ENCODE results near the gene APLNR. TPM values are rescaled to one million over a fixed set of nuclear protein-coding genes. Genes with fewer than 3 reads are reported as not detected.

The APLNR gene
- polyA plus RNA-seq, 3 donors = not detected

DNA sequence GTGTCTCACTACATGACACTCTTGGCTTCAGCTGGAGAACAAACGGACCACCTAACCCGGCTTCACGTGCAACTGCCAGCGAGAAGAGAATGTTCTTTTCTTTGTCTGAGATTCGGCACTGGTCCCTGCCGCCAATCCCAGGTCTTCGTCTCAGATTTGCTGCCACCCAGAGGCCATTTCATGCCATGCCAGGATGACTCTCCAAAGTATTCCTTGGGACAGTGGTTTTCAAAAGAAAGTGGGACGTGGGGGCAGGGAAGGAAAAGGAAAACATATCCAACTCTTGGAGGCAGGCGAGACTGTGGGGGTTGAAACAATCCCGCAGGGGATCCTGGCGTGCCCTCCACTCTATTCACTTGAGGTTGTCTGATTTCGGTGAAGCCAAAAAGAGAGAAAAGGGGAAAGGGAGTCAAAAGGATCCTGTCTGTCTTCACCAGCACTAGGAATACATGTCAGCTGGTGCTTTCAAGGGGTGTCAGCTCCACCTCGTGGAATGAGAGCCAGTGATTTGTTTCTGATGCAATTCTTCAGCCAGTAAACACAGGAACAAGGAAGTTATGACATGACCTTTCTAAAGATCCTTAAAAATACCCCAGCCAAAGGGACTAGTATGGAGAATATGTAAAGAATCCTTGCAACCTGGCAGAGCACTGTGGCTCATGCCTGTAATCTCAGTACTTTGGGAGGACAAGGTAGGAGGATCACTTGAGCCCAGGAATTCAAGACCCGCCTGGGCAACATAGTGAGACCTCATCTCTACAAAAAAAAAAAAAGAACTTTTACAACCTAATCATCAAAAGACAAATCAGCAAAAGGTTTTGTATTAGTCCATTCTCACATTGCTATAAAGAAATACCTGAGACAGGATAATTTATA is 41.0 kb upstream of the APLNR start:
- no peaks in the 10 kb centered on the region for H3K79me2 ChIP-seq (ENCODE audit: insufficient read depth, low read length)
- H3K4me2 ChIP-seq (replicated peaks; ENCODE audit: extremely low read depth, low read length, poor library complexity, severe bottlenecking) = peak overlapping the region; percentile 6
- TF ChIP-seq, protein P1, sequence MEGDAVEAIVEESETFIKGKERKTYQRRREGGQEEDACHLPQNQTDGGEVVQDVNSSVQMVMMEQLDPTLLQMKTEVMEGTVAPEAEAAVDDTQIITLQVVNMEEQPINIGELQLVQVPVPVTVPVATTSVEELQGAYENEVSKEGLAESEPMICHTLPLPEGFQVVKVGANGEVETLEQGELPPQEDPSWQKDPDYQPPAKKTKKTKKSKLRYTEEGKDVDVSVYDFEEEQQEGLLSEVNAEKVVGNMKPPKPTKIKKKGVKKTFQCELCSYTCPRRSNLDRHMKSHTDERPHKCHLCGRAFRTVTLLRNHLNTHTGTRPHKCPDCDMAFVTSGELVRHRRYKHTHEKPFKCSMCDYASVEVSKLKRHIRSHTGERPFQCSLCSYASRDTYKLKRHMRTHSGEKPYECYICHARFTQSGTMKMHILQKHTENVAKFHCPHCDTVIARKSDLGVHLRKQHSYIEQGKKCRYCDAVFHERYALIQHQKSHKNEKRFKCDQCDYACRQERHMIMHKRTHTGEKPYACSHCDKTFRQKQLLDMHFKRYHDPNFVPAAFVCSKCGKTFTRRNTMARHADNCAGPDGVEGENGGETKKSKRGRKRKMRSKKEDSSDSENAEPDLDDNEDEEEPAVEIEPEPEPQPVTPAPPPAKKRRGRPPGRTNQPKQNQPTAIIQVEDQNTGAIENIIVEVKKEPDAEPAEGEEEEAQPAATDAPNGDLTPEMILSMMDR (IDR thresholded peaks at IDR 0.05) = peak; percentile 68
- H3K4me1 ChIP-seq (ENCODE audit: control insufficient read depth in 1 of 2, insufficient read depth in 2 of 2, low read length in 2 of 2) = peaks cover 14% of the 10 kb centered on the region in 2 donors
- 2% methylated on average over 9 of the region's 14 CpGs for WGBS (ENCODE audit: insufficient coverage)
- no peak overlapping the region for H3K9ac ChIP-seq (ENCODE audit: insufficient read depth, low read length, poor library complexity, severe bottlenecking)
- Mint-ChIP-seq H3K36me3 (no peaks in the 10 kb centered on the region), H3K4me1 (peaks cover 17% of the 10 kb centered on the region), H3K27me3 (ENCODE audit: low read depth in 3 of 3) (peaks cover 9 to 16% (median 11%) of the 10 kb centered on the region in 3 donors), H3K27ac (peak overlapping the region in 5 of 7 donors; percentile 37 to 81 (median 52)), H3K9me3 (peaks cover 1 to 20% (median 7%) of the 10 kb centered on the region in 7 donors), H3K4me3 (peak overlapping the region; percentile 47 to 59)
- no peaks in the 10 kb centered on the region for H3K36me3 ChIP-seq (replicated peaks in 1 of 2; ENCODE audit: control insufficient read depth in 1 of 2, insufficient read depth in 2 of 2, low read length in 2 of 2)
- peaks cover 0 to 2% of the 10 kb centered on the region in 2 donors for H3K27me3 ChIP-seq (ENCODE audit: control insufficient read depth in 2 of 2, insufficient read depth in 2 of 2, low read length in 2 of 2)
- DNase-seq = peak; percentile 22 to 71 (median 34)
- H3K9me3 ChIP-seq (replicated peaks in 1 of 2; ENCODE audit: control insufficient read depth in 1 of 2, insufficient read depth in 1 of 2, low read length in 2 of 2) = peaks cover 5% of the 10 kb centered on the region in 2 donors
- intact Hi-C loops (cut with micrococcal nuclease) = no loop called here
- H4K20me1 ChIP-seq (ENCODE audit: insufficient read depth, low read length) = no peaks in the 10 kb centered on the region
- H3K4me3 ChIP-seq (replicated peaks in 1 of 3; ENCODE audit: low read depth in 2 of 3, low read length in 3 of 3) = no peak overlapping the region
- H3K27ac ChIP-seq (ENCODE audit: low read depth in 1 of 2, low read length in 2 of 2) = no peak overlapping the region
- peak overlapping the region; percentile 18 for H2AFZ ChIP-seq (ENCODE audit: insufficient read depth, low read depth, low read length, poor library complexity, severe bottlenecking)

DNA sequence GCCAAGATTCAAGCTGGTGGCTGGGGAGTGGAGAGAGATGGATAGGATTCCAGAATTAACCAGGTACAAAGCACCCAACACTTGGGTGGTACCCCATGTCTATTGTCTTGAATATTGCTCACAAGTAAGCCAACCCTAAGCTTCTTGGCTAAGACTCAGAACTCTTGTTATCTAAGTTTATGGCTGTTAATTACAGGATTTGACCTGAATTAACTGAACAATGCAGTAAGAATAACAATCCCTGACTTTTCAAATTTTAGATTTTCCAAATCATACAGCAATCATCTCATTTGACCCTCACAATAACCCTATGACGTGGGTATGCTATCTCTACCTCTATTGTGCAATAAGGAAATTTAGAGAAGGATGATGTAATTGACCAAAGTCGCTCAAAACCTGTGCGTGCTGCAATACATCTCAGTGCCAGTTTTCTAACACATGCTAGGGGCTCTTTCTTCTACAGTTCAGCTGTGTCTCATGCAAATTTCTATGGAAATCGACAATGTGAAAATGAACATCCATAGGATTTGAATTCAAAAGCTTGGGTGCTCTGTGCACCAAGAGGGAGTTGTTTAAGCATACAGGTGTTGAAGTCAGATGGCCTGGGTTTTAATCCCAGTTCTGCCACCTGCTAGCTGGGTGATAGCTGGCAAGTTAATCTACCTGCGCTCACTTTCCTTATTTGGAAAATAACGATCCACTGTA is 40.1 kb upstream of the APLNR start:
- H3K4me3 Mint-ChIP-seq = peak overlapping the region in 1 of 2 donors; percentile 59
- no peak overlapping the region for H2AFZ ChIP-seq (ENCODE audit: insufficient read depth, low read depth, low read length, poor library complexity, severe bottlenecking)

More for the DNA sequence above, 40.1 kb upstream of the APLNR start:
- no CpG with 5 or more reads among the region's 6 CpGs for WGBS (ENCODE audit: insufficient coverage)
- Histone ChIP-seq H3K36me3 (replicated peaks in 1 of 2; ENCODE audit: control insufficient read depth in 1 of 2, insufficient read depth in 2 of 2, low read length in 2 of 2) (no peaks in the 10 kb centered on the region), H4K20me1 (ENCODE audit: insufficient read depth, low read length) (no peaks in the 10 kb centered on the region), H3K4me3 (replicated peaks in 1 of 3; ENCODE audit: low read depth in 2 of 3, low read length in 3 of 3) (no peak overlapping the region), H3K9me3 (replicated peaks in 1 of 2; ENCODE audit: control insufficient read depth in 1 of 2, insufficient read depth in 1 of 2, low read length in 2 of 2) (peaks cover 5% of the 10 kb centered on the region in 2 donors), H3K4me2 (replicated peaks; ENCODE audit: extremely low read depth, low read length, poor library complexity, severe bottlenecking) (no peak overlapping the region), H3K27me3 (ENCODE audit: control insufficient read depth in 2 of 2, insufficient read depth in 2 of 2, low read length in 2 of 2) (peaks cover 0 to 2% of the 10 kb centered on the region in 2 donors), H3K4me1 (ENCODE audit: control insufficient read depth in 1 of 2, insufficient read depth in 2 of 2, low read length in 2 of 2) (peaks cover 14% of the 10 kb centered on the region in 2 donors), H3K79me2 (ENCODE audit: insufficient read depth, low read length) (no peaks in the 10 kb centered on the region), H3K9ac (ENCODE audit: insufficient read depth, low read length, poor library complexity, severe bottlenecking) (no peak overlapping the region), H3K27ac (ENCODE audit: low read depth in 1 of 2, low read length in 2 of 2) (no peak overlapping the region)
- Mint-ChIP-seq H3K27me3 (ENCODE audit: low read depth in 3 of 3) (peaks cover 9 to 16% (median 13%) of the 10 kb centered on the region in 3 donors), H3K9me3 (peaks cover 1 to 20% (median 5%) of the 10 kb centered on the region in 7 donors), H3K27ac (no peak overlapping the region), H3K36me3 (no peaks in the 10 kb centered on the region), H3K4me1 (peaks cover 17% of the 10 kb centered on the region)
- TF ChIP-seq, protein P1 (IDR thresholded peaks at IDR 0.05) = no peak
- DNase-seq = peak; percentile 7 to 58 (median 19)
- intact Hi-C loops (cut with micrococcal nuclease) = no loop called here
